Endothelial cell (in vitro differentiated cells): ENCODE data around the gene RIPK1. TPM values are rescaled to one million over a fixed set of nuclear protein-coding genes. Genes with fewer than 3 reads are reported as not detected.
"Not testable (repeated sequence)": the region's sequence is repeated elsewhere in the genome, so short reads cannot be mapped to it uniquely, and the experiment has no call there.

Experiments used
- DNase-seq: peaks from one replicate; pipeline ENCODE4 v3.0.0; 2021; ENCODE audit warnings: low spot score
- H3K27ac Mint-ChIP-seq: one replicate; pipeline ENCODE4 v1.8.0; 2021; ENCODE audit warnings: mixed read lengths, inconsistent platforms; ENCODE audit not compliant: unreplicated experiment
- H3K27me3 Mint-ChIP-seq: one replicate; pipeline ENCODE4 v1.8.0; 2021; ENCODE audit warnings: mild to moderate bottlenecking, moderate library complexity, mixed read lengths, inconsistent platforms; ENCODE audit not compliant: unreplicated experiment
- H3K36me3 Mint-ChIP-seq: one replicate; pipeline ENCODE4 v1.8.0; 2021; ENCODE audit warnings: mild to moderate bottlenecking, low read depth, mixed read lengths, inconsistent platforms; ENCODE audit not compliant: unreplicated experiment
- H3K4me1 Mint-ChIP-seq: one replicate; pipeline ENCODE4 v1.8.0; 2021; ENCODE audit warnings: mild to moderate bottlenecking, mixed read lengths, inconsistent platforms; ENCODE audit not compliant: unreplicated experiment
- H3K4me3 Mint-ChIP-seq: one replicate; pipeline ENCODE4 v1.8.0; 2021; ENCODE audit warnings: mild to moderate bottlenecking, mixed read lengths, inconsistent platforms; ENCODE audit not compliant: unreplicated experiment
- H3K9me3 Mint-ChIP-seq: one replicate; pipeline ENCODE4 v1.8.0; 2021; ENCODE audit warnings: mixed read lengths, inconsistent platforms; ENCODE audit not compliant: unreplicated experiment
- long read RNA-seq: library from polyadenylated mRNA; unstranded; transcript quantifications from one replicate; pipeline ENCODE4 v2.0.0, GENCODE V29; 2020; ENCODE audit not compliant: unreplicated experiment
- total RNA-seq: library from RNA; stranded (reverse); fragmentation: NEBNext Ultra II Directional; extraction: Animal tissue kit (Norgen Biotek cat#: 25700); gene quantifications from one replicate; pipeline ENCODE4 v1.2.1, GENCODE V29; 2021; ENCODE audit not compliant: unreplicated experiment
- TF ChIP-seq, protein P1 (sequence below): fragments of 200-600 bp; sonication (generic); IDR thresholded peaks from one replicate; pipeline ENCODE4 v1.5.0; 2021; ENCODE audit warnings: antibody characterized with exemption; ENCODE audit not compliant: unreplicated experiment

Gene RIPK1
- total RNA-seq, result 34.7 TPM
- long read RNA-seq, full-length matches to known transcripts, result 1 of 4 reads
- long read RNA-seq, partial matches to known transcripts, result 0 of 4 reads
- long read RNA-seq, other reads (novel, unspliced or antisense), result 3 of 4 reads

GRCh38 chr6:3068329-3069214, at the start of gene RIPK1:
Gene RIPK1 (plus strand): TSS chr6:3068494. CDS start chr6:3076824, 8,330 bp downstream.
- peaks cover 26% of the 10 kb centered on the region for H3K4me1 Mint-ChIP-seq
- peaks cover 13% of the 10 kb centered on the region for H3K36me3 Mint-ChIP-seq
- no peaks in the 10 kb centered on the region for H3K9me3 Mint-ChIP-seq
- peak within 1 kb of the TSS; percentile 94 for H3K4me3 Mint-ChIP-seq
- H3K27ac Mint-ChIP-seq, result peak within 1 kb of the TSS; percentile 93
- peaks cover 19% of the 10 kb centered on the region for H3K27me3 Mint-ChIP-seq
- DNase-seq, result peak; percentile 83
- TF ChIP-seq, protein P1, sequence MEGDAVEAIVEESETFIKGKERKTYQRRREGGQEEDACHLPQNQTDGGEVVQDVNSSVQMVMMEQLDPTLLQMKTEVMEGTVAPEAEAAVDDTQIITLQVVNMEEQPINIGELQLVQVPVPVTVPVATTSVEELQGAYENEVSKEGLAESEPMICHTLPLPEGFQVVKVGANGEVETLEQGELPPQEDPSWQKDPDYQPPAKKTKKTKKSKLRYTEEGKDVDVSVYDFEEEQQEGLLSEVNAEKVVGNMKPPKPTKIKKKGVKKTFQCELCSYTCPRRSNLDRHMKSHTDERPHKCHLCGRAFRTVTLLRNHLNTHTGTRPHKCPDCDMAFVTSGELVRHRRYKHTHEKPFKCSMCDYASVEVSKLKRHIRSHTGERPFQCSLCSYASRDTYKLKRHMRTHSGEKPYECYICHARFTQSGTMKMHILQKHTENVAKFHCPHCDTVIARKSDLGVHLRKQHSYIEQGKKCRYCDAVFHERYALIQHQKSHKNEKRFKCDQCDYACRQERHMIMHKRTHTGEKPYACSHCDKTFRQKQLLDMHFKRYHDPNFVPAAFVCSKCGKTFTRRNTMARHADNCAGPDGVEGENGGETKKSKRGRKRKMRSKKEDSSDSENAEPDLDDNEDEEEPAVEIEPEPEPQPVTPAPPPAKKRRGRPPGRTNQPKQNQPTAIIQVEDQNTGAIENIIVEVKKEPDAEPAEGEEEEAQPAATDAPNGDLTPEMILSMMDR, result no peak

DNA sequence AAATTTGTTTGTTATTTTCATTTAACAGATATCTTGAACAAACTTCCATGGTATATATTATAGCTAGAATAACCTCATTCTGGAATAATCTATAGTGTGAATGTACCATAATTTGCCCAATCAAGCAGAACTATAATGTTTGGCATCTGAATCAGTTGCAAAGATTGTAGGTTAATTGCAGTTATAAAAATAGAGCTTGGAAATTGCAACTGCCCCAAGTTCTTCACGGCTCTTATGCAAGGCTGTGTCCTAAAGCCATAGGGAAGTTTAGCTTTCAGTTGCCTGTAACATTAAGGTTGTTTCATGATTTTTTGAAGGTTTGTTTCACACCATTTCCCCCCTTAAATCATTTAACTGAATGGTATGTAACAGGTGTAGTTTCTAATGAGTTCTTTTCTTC, 49.2 kb upstream of the RIPK1 start:
- H3K4me1 Mint-ChIP-seq, result peaks cover 13% of the 10 kb centered on the region
- no peak overlapping the region for H3K27ac Mint-ChIP-seq
- H3K9me3 Mint-ChIP-seq, result no peaks in the 10 kb centered on the region
- no peak for DNase-seq
- no peak overlapping the region for H3K4me3 Mint-ChIP-seq
- H3K36me3 Mint-ChIP-seq, result peaks cover 38% of the 10 kb centered on the region
- peaks cover 4% of the 10 kb centered on the region for H3K27me3 Mint-ChIP-seq
- TF ChIP-seq, protein P1, result no peak

DNA sequence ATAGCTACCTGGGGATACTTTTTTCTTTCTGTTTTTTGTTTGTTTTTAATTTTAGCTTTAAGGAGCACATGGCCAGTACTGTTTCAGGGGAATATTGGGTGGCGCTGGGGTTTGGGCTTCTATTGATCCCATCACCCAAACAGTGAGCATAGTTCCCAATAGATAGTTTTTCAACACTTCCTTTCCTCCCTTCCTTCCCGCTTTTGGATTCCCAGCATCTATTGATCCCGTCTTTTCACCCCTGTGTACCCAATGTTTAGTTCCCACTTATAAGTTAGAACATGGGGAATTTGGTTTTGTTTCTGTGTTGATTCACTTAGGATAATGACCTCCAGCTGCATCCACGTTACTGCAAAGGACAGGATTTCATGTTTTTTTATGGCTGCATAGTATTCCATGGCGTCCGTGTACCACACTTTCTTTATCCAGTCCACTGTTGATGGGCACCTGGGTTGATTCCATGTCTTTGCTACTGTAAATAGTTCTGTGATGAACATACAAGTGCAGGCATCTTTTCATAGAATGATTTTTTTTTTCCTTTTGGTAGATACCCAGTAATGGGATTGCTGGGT, 48.5 kb upstream of the RIPK1 start:
- Mint-ChIP-seq H3K27ac (no peak overlapping the region), H3K4me3 (peak overlapping the region; percentile 76), H3K4me1 (peaks cover 19% of the 10 kb centered on the region), H3K36me3 (peaks cover 33% of the 10 kb centered on the region), H3K9me3 (no peaks in the 10 kb centered on the region), H3K27me3 (peaks cover 3% of the 10 kb centered on the region)
- TF ChIP-seq, protein P1, result no peak
- no peak for DNase-seq

DNA sequence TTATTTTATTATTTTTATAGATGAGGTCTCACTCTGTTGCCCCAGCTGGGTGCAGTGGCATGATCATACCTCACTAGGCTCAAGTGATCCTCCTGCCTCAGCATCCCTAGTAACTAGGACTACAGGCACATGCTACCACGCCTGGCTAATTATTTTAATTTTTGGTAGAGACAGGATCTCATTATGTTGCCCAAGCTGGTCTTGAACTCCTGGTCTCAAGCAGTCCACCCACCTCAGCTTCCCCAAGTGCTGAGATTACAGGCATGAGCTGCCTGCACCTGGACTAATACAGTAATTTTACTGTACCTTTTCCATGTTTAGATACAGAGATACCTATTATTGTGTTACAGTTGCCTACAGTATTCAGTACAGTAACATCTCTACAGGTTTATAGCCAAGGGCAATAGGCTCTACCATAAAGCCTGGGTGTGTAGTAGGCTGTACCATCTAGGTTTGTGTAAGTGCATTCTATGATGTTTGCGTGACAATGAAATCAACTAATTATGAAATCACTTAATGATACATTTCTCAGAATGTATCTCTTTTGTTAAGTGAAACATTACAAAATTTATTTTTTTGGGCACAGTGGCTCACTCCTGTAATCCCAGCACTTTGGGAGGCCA, 47.2 kb upstream of the RIPK1 start:
- not testable (repeated sequence) for H3K9me3 Mint-ChIP-seq, H3K27ac Mint-ChIP-seq, H3K4me3 Mint-ChIP-seq, DNase-seq, H3K27me3 Mint-ChIP-seq
- Mint-ChIP-seq H3K36me3 (peaks cover 23% of the 10 kb centered on the region), H3K4me1 (peaks cover 21% of the 10 kb centered on the region)

- Mint-ChIP-seq H3K36me3 (peaks cover 15% of the 10 kb centered on the region), H3K4me1 (peaks cover 25% of the 10 kb centered on the region), H3K27me3 (peaks cover 3% of the 10 kb centered on the region), H3K9me3 (no peaks in the 10 kb centered on the region), H3K4me3 (no peak overlapping the region), H3K27ac (no peak overlapping the region)
- no peak for DNase-seq
- TF ChIP-seq, protein P1, result no peak
Measured at GRCh38 chr6:3022765-3023662, 45.3 kb upstream of the RIPK1 start.
